Ovary (tissue), 9 donors: Measurements from ENCODE around the gene BNIP3. TPM values are rescaled to one million over a fixed set of nuclear protein-coding genes. Genes with fewer than 3 reads are reported as not detected.

Source experiments
- DNase-seq, 5 donors: peaks; one replicate each; pipeline ENCODE4 v3.0.0-alpha.2; 2019 to 2020
- H3K27ac ChIP-seq, 2 donors: fragments of 200-600 bp; one replicate each; pipeline versions ENCODE4 v1.5.1 to v1.8.0; 2019 to 2022
- H3K27me3 ChIP-seq: fragments of 200-600 bp; one replicate; pipeline ENCODE4 v1.8.0; 2022
- H3K36me3 ChIP-seq: fragments of 200-600 bp; sonication (generic); one replicate; pipeline ENCODE4 v1.5.1; 2019
- H3K4me1 ChIP-seq: one replicate; pipeline ENCODE4 v1.8.1; 2013; ENCODE audit warnings: mild to moderate bottlenecking, moderate library complexity; ENCODE audit not compliant: insufficient read depth
- H3K4me3 ChIP-seq: fragments of 200-600 bp; sonication (generic); one replicate; pipeline ENCODE4 v1.5.1; 2017
- H3K9me3 ChIP-seq, 2 donors: fragments of 200-600 bp in 1 of 2; sonication (generic) in 1 of 2; one replicate each; pipeline versions ENCODE4 v1.5.1 to v1.8.1; 2013 to 2019; ENCODE audit warnings: mild to moderate bottlenecking in 1 of 2, moderate library complexity in 1 of 2
- CTCF ChIP-seq, 3 donors: fragments of 450-650 bp in 2 of 3; fragments of 200-600 bp in 1 of 3; IDR thresholded peaks; one replicate each; pipeline versions ENCODE4 v1.5.1 to v1.8.0; 2016 to 2022; ENCODE audit warnings: antibody characterized with exemption in 3 of 3, mild to moderate bottlenecking in 1 of 3
- EP300 ChIP-seq: sonication (generic); formaldehyde crosslinking; IDR thresholded peaks from one replicate; pipeline ENCODE4 v1.6.1; 2017; ENCODE audit warnings: antibody characterized with exemption
- POLR2A ChIP-seq: fragments of 450-650 bp; IDR thresholded peaks from one replicate; pipeline ENCODE4 v1.6.1; 2017; ENCODE audit warnings: antibody characterized with exemption, mild to moderate bottlenecking, moderate library complexity
- WGBS, 3 donors: extraction: QIAGEN DNeasy Blood & Tissue Kit in 1 of 3; methylation state at CpG; one replicate each; pipeline versions ENCODE4 v1.1.5 to v1.1.7; 2013 to 2017; 5-methylcytosine and 5-hydroxymethylcytosine counted together
- intact Hi-C, 4 donors: fragments of 100-400 bp; cut with DNase I; formaldehyde crosslinking; loops; one replicate each; pipeline versions ENCODE4 v1.11.0 to v1.15.1; 2022 to 2023
- polyA plus RNA-seq, 2 donors: library from polyadenylated mRNA; stranded (reverse); fragments of 200-250 nt in 1 of 2; fragments of 350-450 nt in 1 of 2; fragmentation: Illumina TruSeq in 1 of 2; extraction: RNeasy Lipid Tissue Mini Kit (QIAGEN cat#74804) in 1 of 2; gene quantifications; one replicate each; pipeline ENCODE4 v1.2.3, GENCODE V29; 2013 to 2014
- total RNA-seq, 7 donors: library from RNA; depleted of rRNA in 2 of 7; stranded (reverse); fragments of >200 nt in 2 of 7; fragmentation: NEBNext Ultra II Directional in 3 of 7; extraction: Animal tissue kit (Norgen Biotek cat#: 25700) in 3 of 7; gene quantifications; one replicate each; pipeline versions ENCODE4 v1.1.0 to v1.2.4, GENCODE V29; 2016 to 2023
- donor health status: DM: no; HTN: no; CAD: no; lungs with moderate emphysema.
- donor health status: DM: no; HTN: no; CAD: no.
- donor health status: Bipolar disorder and iron deficiency.
- donor health status: DM: yes; HTN: yes; CAD: no.
- donor health status: DM: no; HTN: no; CAD: no.
- donor health status: DM: yes; HTN: yes; CAD: no.

Gene BNIP3
- total and polyA plus RNA-seq, 9 donors: 39.8 to 166 (median 61.9) TPM

GRCh38 chr10:131929122-131929845, 52.4 kb downstream of the BNIP3 start:
- intact Hi-C loops: no loop called here

GRCh38 chr10:131928248-131929095, 53.3 kb downstream of the BNIP3 start:
- TF ChIP-seq EP300 (no peak), POLR2A (no peak), CTCF (IDR thresholded peaks at IDR 0.05) (no peak)
- no peaks in the 10 kb centered on the region for H3K36me3 ChIP-seq
- H3K4me3 ChIP-seq: no peak overlapping the region
- intact Hi-C loops: no loop called here
- no peak overlapping the region for H3K27ac ChIP-seq
- DNase-seq: no peak
- H3K4me1 ChIP-seq: peaks cover 28% of the 10 kb centered on the region
- no peaks in the 10 kb centered on the region for H3K27me3 ChIP-seq
- no peaks in the 10 kb centered on the region for H3K9me3 ChIP-seq
- WGBS, 3 donors: 48 to 70% (median 54%) methylated on average over 18 of the region's 18 CpGs

More at GRCh38 chr10:131929122-131929845, 52.4 kb downstream of the BNIP3 start:
- 78 to 89% (median 85%) methylated on average over 23 of the region's 23 CpGs for WGBS, 3 donors
- H3K4me3 ChIP-seq: no peak overlapping the region
- TF ChIP-seq CTCF (IDR thresholded peaks at IDR 0.05) (no peak), POLR2A (no peak)
- no peaks in the 10 kb centered on the region for H3K27me3 ChIP-seq
- H3K27ac ChIP-seq: no peak overlapping the region
- peaks cover 30% of the 10 kb centered on the region for H3K4me1 ChIP-seq
- H3K9me3 ChIP-seq: no peaks in the 10 kb centered on the region
- DNase-seq: no peak
- H3K36me3 ChIP-seq: no peaks in the 10 kb centered on the region

GRCh38 chr10:131926743-131927595, 54.8 kb downstream of the BNIP3 start:
- Histone ChIP-seq H3K9me3 (no peaks in the 10 kb centered on the region), H3K27me3 (no peaks in the 10 kb centered on the region), H3K27ac (no peak overlapping the region), H3K4me1 (peaks cover 22% of the 10 kb centered on the region), H3K4me3 (no peak overlapping the region), H3K36me3 (no peaks in the 10 kb centered on the region)
- intact Hi-C loops: no loop called here
- WGBS, 3 donors: 94 to 95% (median 95%) methylated on average over 28 of the region's 28 CpGs
- no peak for DNase-seq
- TF ChIP-seq EP300: no peak
- TF ChIP-seq POLR2A: no peak
- no peak for TF ChIP-seq CTCF (IDR thresholded peaks at IDR 0.05)

- H3K4me1 ChIP-seq: peaks cover 19% of the 10 kb centered on the region
- 96 to 98% (median 97%) methylated on average over 10 of the region's 10 CpGs for WGBS, 3 donors
- no peaks in the 10 kb centered on the region for H3K9me3 ChIP-seq
- no peaks in the 10 kb centered on the region for H3K27me3 ChIP-seq
- no peak overlapping the region for H3K27ac ChIP-seq
- no peaks in the 10 kb centered on the region for H3K36me3 ChIP-seq
- no peak overlapping the region for H3K4me3 ChIP-seq
- no peak for TF ChIP-seq POLR2A
- no peak for TF ChIP-seq EP300
- no peak for TF ChIP-seq CTCF (IDR thresholded peaks at IDR 0.05)
- intact Hi-C loops: no loop called here
- DNase-seq: no peak
These were observed 55.5 kb downstream of the BNIP3 start for GRCh38 chr10:131926253-131926652.
